Tongue (tissue), 2 donors: ENCODE data around the gene HERPUD1. TPM values are rescaled to one million over a fixed set of nuclear protein-coding genes. Genes with fewer than 3 reads are reported as not detected.
"Not testable (repeated sequence)": the region's sequence is repeated elsewhere in the genome, so short reads cannot be mapped to it uniquely, and the experiment has no call there.

Source experiments
- DNase-seq: peaks from one replicate; pipeline ENCODE4 v3.0.0-alpha.2; 2015
- total RNA-seq: library from RNA; depleted of rRNA; stranded (reverse); fragments of >200 nt; gene quantifications from one replicate; pipeline ENCODE4 v1.2.3, GENCODE V29; 2014

HERPUD1 gene
- total RNA-seq, 1 donor from 2014 or later = 117 TPM

DNA sequence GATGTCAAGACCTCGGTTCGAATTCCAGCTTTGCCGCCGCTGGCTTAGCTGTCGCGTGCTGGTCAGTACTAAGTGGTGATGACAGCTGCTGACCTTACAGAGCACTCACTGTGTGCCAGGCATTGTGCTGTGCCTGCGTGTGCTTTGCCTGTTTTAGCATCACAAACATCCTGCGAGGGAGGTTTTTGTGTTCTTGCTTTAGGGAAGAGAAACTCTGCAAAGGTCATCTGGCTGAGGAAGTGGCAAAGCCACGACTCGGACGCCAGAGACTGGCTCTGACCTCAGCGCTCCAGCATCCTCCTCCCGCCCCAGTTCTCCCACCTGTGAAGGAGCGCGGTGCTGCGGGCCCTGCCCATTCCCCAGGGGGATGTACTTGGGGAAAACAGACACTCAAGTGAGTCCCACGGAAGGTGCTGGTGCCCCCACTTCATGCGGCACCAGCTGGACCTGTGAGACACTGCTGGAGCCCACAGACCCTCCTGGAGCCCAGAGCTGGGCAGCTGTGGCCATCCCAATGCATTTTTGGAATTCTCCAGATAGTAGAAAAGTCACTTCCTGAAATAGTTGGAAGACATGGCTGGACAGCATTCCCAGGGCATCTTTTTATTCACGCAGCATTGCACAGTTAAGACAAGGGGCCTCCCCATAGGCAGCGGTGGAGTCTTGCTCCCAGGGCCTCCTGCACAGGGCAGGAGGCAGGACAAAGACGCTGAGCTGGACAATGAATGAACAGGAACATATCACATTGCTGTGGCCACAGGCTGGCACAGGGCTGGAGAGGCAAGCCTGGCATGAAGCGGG is 20.0 kb upstream of the HERPUD1 start:
- peak; percentile 22 for DNase-seq

GRCh38 chr16:56912746-56913708 is 18.9 kb upstream of the HERPUD1 start:
- peak; percentile 54 for DNase-seq

- DNase-seq = no peak
Observed at GRCh38 chr16:56914896-56915295, 17.0 kb upstream of the HERPUD1 start.

- DNase-seq = no peak
Observed at GRCh38 chr16:56915336-56916119, 16.4 kb upstream of the HERPUD1 start.

DNA sequence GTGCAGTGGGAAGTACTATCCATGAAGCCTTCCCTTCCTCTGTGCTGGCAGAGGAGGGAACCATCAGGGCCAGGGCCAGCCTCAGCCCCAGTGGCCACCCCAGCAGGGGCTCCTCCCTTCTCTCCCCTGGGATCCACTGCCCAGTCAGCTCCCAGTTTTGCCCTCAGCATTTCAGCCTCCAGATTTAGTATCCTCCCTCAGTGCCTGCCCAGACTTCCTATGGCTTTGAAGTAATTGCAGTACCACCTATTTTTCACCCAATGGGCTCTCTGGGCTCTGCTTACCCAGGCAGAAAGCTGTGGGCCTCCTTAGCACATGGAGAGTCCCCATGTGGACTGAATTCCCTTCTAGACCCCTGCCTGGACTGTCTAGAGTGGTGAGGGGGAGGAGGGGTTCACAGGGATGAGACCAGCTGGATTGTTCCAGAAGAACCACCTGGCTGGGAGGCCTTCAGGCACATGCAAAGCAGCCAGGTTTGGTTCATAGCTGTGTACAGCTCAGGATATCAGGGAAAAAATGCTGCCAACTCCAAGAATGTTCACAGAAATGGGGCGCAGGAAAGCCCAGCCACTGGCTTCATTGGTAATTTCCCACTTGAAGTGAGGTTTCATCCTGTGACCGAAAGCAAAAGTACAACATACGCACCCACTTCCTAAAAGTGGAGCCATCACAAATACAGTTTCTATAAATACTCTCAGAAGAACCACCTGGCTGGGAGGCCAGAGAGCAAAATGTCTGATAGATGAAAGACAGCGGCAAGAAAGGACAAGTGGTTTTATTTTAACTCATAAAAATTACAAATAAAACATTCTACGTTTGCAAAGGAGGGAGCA is 15.2 kb upstream of the HERPUD1 start:
- DNase-seq = no peak

DNA sequence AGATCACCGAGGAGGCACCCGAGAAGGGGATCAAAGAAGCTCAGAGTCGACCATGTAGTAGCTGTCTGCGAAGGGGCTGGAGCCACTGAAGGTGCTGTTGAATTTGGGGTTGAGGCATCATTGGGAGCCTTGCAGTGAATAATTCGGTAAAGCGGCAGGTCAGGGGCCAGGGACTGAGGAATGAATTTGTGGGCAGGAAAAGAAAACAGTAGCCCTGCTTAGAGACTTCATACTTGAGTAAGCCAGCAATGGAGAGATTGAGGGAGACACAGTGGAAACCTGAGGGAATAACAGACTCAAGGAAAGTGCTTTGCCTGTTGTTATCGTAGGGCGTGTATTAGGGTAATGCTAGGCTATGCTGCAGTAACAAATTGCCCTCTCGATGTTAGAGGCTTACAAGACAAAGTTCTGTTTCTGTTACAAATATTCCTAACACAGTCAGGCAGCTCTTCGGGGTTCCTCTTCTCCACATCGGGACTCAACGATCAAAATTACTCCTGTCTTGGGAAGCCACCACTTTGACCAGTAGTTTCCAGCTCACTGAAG is 13.4 kb upstream of the HERPUD1 start:
- DNase-seq = no peak

GRCh38 chr16:56919099-56919800 is 12.7 kb upstream of the HERPUD1 start:
- no peak for DNase-seq

DNA sequence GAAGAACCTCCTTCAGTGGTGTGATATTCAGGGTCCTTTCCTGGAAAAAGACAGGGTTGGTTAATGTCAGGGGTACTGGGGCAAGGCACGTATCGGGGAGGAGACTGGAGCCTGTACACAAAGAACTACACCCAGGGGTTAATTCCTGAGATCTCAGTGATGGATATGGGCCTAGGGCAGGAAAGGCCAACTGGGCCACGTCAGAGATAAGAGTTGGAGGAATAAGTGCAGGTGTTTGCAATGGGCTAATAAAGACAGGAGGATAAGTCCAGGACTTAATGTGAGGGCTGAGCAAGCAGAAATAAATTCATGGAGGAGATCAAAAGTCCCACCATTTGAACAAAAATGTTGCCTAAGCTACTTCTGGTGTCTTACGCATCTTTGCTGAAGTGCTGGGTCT is 10.4 kb upstream of the HERPUD1 start:
- DNase-seq = no peak

- no peak for DNase-seq
Observed at GRCh38 chr16:56923481-56924091, 8.4 kb upstream of the HERPUD1 start.

DNA sequence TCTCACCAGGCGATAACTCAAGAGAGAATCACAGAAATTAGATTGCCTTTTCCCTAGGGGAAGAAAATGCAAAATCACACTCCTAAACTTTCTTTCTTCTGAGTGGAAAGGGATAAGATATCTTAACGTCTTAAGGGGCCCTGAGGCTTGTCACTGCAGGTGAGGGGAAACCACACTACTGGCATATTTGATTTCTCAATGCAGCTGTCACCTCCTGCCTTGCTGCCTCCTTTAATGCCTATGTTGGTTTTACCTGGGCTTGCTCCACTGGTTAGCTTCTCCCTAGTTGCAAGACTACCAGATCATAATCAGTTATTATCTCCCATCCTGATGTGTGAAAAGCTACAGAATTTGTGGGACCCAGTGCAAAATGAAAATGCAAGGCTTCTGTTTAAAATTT is 4.5 kb upstream of the HERPUD1 start:
- DNase-seq = no peak

DNA sequence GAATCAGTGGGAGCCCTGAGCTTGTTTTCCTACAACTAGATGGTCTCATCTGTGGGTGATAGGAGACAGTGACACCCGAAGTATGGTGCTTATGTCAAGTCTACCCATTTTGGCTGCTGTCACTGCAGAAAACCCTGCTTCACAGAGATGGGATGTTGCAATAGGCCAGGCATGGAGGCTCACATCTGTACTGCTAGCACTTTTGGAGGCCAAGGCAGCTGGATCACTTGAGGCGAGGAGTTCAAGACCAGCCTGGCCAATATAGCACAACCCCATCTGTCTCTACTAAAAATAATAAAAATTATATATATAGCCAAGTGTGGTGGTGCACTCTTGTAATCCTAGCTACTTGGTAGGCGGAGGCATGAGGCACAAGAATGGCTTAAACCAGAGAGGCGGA is 2.3 kb upstream of the HERPUD1 start:
- DNase-seq = no peak

- no peak for DNase-seq
Observed at GRCh38 chr16:56930486-56931270, 1.3 kb upstream of the HERPUD1 start.

- peak; percentile 78 for DNase-seq
Observed at GRCh38 chr16:56931271-56931891, 561 bp upstream of the HERPUD1 start.

DNA sequence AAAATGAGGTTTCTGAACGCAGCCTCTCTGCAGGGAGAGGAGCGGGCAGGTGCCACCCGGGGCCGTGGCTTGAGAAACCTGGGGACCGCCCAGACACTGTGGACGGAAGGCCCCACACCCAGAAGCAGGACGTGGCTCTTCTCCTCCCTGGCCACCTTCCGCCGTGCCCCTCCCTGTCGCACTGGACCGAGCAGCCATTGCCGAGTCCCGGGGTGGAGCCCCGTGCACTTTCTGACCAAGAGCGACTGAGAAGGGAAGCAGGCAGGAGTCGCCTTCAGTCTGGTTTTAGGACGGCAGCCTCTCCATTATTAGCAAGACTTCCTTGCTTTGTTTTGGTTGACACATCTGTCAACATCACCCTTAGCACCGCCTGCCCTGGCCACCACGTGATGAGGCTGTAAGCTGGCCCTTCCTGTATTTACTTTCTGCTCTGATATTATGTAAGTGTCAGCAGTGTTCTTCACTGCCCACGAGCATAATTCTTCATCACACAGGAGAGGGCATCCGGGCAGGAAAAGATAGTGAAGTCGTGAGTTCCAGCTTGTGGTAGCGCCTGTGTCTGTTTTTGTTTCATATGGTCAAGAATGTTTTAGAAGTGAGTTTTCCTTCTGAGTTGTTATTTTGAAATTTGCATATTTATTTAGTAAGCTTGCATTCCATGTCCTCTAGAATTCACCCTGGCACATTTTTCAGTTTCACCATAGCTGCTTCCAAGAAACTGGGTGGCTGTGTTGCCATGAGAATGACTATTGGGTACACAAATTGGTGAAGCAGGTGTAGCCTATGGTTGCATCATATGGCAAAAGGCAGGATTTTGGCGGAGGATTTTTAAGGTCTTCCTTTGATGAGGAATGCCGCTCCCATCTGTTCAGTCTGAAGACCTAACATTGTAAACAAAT is 1.0 kb downstream of the HERPUD1 start:
- DNase-seq = peak; percentile 76

GRCh38 chr16:56933828-56934598 is 2.1 kb downstream of the HERPUD1 start:
- DNase-seq = no peak

DNA sequence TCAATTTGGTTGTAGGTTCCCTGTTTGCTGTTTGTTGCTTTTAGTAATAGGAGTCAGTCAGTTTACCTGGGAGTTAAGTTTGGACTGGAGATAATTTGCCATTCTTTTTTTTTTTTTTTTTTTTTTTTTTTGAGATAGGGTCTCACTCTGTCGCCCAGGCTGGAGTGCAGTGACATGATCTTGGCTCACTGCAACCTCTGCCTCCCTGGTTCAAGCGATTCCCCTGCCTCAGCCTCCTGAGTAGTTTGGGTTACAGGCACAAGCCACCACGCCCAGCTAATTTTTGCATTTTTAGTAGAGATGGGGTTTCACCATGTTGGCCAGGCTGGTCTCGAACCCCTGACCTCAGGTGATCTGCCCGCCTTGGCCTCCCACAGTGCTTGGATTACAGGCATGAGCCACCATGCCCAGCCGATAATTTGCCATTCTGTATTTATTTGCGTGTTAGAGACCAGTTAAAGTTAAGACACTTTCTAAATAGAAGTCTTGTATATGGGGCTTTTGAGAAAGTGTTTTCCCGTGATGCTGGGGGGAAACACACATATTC is 2.7 kb downstream of the HERPUD1 start:
- DNase-seq = not testable (repeated sequence)
